HG03469 (cell line): ENCODE measurements around the gene MOV10L1.

Experiments used
- ATAC-seq: cut with Tn5 transposase; IDR thresholded peaks from one replicate; pipeline ENCODE4 v1.9.1; 2021; ENCODE audit warnings: mild to moderate bottlenecking, moderate library complexity, moderate number of reproducible peaks; ENCODE audit not compliant: unreplicated experiment

MOV10L1 gene

DNA sequence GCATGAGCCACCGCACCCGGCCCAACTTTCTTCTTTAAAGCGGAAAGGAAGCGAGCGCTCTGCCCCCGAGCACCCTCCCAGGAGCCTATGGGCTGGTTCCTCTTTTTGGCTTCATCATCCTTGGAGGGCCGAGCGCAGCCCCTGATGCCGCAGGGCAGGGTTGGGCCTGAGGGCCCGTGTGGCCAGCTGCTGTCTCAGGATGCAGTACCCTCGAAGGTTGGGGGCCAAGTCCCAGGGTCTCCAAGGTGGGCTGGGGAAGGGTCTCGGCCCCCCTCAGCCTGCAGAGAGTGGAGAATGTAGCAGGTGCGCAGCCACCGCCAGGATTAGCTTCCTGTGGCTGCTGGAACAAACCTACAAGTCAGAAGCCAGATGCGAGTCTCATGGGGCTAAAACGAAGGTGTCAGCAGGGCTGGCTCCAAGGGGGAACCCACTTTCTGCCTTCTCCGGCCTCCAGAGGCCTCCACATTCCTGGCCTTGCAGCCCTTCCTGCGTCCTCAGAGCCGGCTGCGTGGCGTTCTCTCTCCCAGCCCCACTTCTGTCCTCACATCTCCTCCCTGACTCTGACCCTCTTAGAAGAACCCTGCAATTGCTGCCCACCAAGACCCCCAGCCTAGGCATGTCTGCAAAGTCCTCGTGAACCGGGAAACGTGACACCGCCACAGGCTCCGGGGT lies 83.6 kb downstream of the MOV10L1 start:
- ATAC-seq = no peak

DNA sequence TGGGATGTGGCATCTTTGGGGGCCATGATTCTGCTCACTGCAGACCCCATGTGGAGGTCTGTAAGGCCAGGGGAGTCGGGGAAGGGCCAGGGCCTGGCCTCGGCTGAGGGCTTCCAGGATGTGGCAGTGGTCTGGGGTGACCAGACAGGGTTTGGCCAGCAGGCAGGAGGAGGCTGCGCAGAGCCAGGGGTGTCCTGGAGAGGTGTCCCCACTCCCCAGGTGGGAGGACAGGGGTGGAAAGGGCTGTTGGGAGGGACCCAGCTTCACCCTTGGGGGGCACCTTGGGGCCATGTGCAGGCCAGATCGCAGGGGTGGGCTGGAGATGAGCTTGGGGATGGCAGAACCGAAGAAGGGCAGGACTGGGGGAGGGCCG lies 84.2 kb downstream of the MOV10L1 start:
- no peak for ATAC-seq

DNA sequence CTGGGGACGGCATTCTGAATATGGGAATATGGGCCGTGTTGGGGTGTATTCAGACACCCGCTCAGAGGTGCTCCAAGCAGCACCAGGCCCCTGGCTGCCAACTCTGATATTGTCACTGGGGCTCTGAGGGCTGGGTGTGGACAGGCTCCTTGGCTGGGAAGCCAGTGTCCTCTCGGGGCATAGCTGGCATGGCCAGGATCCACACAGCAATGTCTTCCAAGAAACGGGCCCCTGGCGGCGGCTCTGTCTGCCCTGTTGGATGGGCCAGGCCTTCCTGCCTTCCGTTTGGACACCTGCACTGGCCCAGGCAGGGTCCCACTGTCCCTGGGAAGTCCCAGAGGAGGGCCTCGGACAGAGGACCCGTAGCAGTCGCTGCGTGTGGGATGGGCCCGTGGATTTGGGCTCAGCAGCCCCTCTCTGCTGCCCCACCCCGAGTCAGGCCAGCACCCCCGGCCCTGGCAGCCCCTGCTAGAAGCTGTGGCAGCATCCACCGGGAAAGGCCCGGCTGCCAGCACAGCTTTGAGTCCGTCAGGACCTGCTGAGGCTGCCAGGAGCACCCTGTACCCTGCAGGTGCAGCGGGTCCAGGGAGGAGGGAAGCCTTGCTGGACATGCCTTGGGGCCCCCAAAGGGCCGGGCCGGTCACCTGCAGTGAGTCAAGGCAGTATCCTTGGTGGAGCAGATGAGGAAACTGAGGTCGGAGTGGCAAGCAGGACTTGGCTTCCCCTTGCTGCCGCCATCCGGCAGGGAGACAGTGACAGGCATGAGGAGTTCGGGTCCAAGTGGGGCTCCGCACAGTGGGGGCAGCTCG lies 84.8 kb downstream of the MOV10L1 start:
- ATAC-seq = no peak

DNA sequence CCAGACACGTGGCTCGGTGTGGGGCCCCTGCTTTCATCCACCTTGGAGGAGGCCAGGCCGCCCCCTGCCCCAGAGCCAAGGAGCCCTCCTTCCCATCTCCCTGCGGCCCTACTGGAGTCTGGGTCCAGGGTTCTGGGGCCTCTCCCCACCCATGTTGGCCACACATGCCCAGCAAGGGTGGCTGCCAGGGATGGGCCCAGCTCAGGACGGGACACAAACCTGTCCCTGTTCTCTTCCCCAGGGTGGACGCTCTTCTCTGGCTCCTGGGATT lies 85.3 kb downstream of the MOV10L1 start:
- ATAC-seq = no peak

GRCh38 chr22:50175921-50176849 lies 86.4 kb downstream of the MOV10L1 start:
- ATAC-seq = no peak

- ATAC-seq = no peak
These were observed 87.2 kb downstream of the MOV10L1 start for GRCh38 chr22:50176850-50177536.

- no peak for ATAC-seq
These were observed 88.0 kb downstream of the MOV10L1 start for GRCh38 chr22:50177537-50178470.

- ATAC-seq = no peak
These were observed 88.7 kb downstream of the MOV10L1 start for GRCh38 chr22:50178471-50178864.

DNA sequence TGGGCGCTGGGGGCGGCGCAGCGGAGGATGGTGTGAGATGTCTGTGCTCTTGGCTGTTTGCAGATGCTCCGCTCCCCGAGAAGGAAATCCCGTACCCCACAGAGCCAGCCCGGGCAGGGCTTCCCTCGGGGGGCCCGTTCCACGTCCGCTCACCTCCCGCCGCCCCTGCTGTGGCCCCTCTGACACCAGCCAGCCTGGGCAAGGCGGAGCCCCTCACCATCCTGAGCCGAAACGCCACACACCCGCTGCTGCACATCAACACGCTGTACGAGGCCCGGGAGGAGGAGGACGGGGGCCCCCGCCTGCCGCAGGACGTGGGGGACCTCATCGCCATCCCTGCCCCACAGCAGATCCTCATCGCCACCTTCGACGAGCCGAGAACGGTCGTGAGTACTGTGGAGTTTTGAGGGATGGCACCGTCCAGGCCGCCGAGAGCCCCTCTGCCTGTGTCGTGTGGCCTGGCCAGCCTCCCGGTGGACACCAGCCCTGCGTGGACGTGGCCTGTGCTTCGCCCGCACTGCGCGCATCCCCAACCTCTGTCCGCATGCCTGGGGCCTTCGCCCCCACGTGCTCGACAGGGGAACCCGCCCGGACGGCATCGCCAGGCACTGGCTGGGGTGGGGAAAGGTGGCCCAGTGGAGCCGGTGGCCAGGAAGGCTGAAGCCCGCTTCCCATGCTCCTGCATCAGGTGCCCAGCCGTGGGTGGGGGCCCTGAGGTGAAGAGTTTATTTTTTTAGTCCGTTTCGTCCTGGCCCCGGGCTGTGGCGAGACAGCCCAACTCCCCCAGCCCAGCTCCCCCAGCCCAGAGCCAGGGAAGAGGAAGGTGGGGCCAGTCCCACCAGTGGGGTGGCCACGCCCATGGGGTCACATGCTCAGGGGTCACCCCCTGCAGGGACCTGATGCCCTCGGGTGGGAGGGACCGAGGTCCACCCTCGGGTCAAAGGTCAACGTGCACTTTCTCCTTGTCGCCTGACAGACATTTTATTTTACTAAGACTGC lies 89.4 kb downstream of the MOV10L1 start:
- no peak for ATAC-seq

DNA sequence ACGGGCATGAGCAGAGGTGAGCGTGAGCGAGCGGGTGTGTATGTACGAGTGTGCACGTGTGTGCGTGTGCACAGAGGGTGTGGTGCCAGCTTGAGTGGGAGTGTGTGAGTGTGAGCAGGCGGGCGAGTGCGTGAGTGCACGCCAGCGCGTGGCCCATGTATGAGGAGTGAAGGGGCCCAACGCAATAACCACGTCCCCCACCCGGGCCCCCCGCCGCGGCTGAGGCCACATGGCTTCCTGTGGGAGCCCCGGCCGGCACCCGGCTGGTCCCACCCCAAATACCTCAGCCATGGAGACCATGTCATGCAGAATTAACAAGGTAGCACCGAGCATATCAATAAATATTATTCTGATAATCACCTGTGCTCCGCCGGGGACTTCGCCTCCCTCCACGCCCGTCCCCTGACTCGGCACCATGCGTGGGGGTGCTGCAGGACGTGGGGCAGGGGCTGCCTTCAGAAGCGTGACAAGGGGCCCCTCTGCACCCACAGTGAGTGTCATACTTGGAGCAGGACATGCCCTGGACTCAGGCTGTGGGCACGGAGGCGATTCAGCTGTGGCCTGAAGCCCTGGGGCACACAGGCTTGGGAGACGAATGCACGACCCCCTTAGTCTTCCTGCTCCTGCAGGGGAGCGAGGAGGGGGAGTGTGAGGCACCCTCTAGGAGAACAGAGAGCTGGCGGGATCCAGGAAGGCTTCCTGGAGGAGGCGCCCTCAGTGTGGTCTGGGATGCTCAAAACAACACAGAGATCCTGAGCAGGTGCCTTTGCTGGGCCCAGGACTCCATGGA lies 90.3 kb downstream of the MOV10L1 start:
- no peak for ATAC-seq

DNA sequence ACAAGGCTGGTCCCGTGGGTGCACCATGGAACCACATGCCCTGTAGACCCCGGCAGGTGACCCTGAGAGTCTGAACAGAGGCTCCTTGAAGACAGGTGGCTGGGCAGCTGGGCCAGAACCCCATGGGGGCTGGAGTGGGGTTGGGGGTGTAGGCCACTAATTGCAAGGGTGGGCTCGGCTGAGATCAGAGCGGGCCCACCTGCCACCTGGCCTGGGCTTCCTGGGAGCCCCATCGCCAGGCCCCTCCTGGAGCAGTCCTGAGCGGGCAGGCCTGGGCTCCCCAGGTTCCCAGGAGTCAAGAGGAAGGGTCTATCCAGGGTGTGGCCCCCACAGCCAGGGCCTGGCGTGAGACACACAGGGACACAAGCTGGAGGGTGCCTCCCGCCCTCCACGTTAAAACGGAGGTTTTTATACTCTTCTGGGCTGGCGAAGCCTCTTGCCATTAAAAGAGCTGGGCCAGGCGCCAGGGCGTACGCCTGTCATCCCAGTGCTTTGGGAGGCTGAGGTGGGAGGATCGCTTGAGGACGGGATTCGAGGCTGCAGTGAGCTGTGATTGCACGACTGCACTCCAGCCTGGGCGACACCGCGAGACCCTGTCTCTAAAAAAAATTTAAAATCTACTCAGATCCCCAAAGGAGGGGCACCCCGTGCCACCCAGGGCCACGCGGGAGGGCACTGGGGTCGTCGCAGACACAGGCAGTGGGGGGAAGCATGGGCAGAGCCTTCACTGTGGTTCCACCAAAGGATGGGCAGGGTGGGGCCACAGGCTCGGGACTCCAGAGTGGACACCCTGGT lies 91.1 kb downstream of the MOV10L1 start:
- ATAC-seq = no peak

GRCh38 chr22:50182176-50183081 lies 92.6 kb downstream of the MOV10L1 start:
- no peak for ATAC-seq

GRCh38 chr22:50183141-50183971 lies 93.5 kb downstream of the MOV10L1 start:
- ATAC-seq = no peak

- ATAC-seq = no peak
These were observed 94.4 kb downstream of the MOV10L1 start for GRCh38 chr22:50184004-50184901.
